OCI-LY3 (cell line): ENCODE results near the gene SEMA3C.

ENCODE experiments used
- EZH2phosphoT487 ChIP-seq: fragments of 200-600 bp; shearing (Covaris generic); IDR thresholded peaks from 2 replicates; pipeline ENCODE4 v1.6.1; 2018; ENCODE audit warnings: antibody characterized with exemption, mixed run types, low read depth
- TF ChIP-seq, protein P1 (sequence below): fragments of 200-600, 300-600 bp; sonication (generic); IDR thresholded peaks from 2 replicates; pipeline ENCODE4 v1.5.1; 2014; ENCODE audit warnings: antibody characterized with exemption, low read length, low read depth

DNA sequence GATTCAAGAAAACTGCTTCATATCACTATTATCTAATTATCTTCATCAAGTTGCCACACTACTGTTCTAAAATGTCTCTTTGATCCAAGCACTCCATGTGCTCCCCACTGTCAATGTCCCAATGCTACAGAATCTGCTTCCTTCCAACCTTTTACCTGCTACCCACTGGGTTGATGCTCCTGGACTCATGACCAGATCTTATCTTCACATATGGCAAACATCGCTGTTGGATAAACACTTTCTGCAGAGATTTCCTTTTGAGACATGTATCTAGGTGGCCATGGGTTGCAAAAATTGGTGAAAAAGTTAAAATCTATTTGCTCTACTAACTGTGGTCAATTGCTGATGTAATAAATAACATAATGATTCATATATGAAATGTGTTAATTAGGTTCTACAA is 24.5 kb upstream of the SEMA3C start:
- TF ChIP-seq, protein P1, sequence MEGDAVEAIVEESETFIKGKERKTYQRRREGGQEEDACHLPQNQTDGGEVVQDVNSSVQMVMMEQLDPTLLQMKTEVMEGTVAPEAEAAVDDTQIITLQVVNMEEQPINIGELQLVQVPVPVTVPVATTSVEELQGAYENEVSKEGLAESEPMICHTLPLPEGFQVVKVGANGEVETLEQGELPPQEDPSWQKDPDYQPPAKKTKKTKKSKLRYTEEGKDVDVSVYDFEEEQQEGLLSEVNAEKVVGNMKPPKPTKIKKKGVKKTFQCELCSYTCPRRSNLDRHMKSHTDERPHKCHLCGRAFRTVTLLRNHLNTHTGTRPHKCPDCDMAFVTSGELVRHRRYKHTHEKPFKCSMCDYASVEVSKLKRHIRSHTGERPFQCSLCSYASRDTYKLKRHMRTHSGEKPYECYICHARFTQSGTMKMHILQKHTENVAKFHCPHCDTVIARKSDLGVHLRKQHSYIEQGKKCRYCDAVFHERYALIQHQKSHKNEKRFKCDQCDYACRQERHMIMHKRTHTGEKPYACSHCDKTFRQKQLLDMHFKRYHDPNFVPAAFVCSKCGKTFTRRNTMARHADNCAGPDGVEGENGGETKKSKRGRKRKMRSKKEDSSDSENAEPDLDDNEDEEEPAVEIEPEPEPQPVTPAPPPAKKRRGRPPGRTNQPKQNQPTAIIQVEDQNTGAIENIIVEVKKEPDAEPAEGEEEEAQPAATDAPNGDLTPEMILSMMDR = no peak
- no peak for TF ChIP-seq EZH2phosphoT487
